Glutamatergic neuron (in vitro differentiated cells): ENCODE measurements around the gene SRRM1. TPM values are rescaled to one million over a fixed set of nuclear protein-coding genes. Genes with fewer than 3 reads are reported as not detected.

Experiments
- DNase-seq: peaks from one replicate; pipeline ENCODE4 v3.0.0; 2022
- H3K27ac Mint-ChIP-seq: one replicate; pipeline ENCODE4 v1.8.0; 2020; ENCODE audit warnings: mild to moderate bottlenecking, mixed read lengths, inconsistent platforms; ENCODE audit not compliant: unreplicated experiment
- H3K27me3 Mint-ChIP-seq: one replicate; pipeline ENCODE4 v1.8.0; 2020; ENCODE audit warnings: mild to moderate bottlenecking, moderate library complexity, mixed read lengths, inconsistent platforms; ENCODE audit not compliant: unreplicated experiment
- H3K36me3 Mint-ChIP-seq: one replicate; pipeline ENCODE4 v1.8.0; 2020; ENCODE audit warnings: mild to moderate bottlenecking, mixed read lengths, inconsistent platforms; ENCODE audit not compliant: unreplicated experiment
- H3K4me1 Mint-ChIP-seq: one replicate; pipeline ENCODE4 v1.8.0; 2020; ENCODE audit warnings: mild to moderate bottlenecking, low read depth, mixed read lengths, inconsistent platforms; ENCODE audit not compliant: unreplicated experiment
- H3K4me3 Mint-ChIP-seq: one replicate; pipeline ENCODE4 v1.8.0; 2020; ENCODE audit warnings: mild to moderate bottlenecking, mixed read lengths, inconsistent platforms; ENCODE audit not compliant: unreplicated experiment
- H3K9me3 Mint-ChIP-seq: one replicate; pipeline ENCODE4 v1.8.0; 2020; ENCODE audit warnings: mild to moderate bottlenecking, moderate library complexity, mixed read lengths, inconsistent platforms; ENCODE audit not compliant: unreplicated experiment
- long read RNA-seq: library from polyadenylated mRNA; unstranded; transcript quantifications from one replicate; pipeline ENCODE4 v2.0.0, GENCODE V29; 2020; ENCODE audit not compliant: unreplicated experiment
- total RNA-seq: library from RNA; stranded (reverse); fragmentation: NEBNext Ultra II Directional; extraction: Animal tissue kit (Norgen Biotek cat#: 25700); gene quantifications from one replicate; pipeline ENCODE4 v1.2.1, GENCODE V29; 2021; ENCODE audit not compliant: unreplicated experiment
- TF ChIP-seq, protein P1 (sequence below): fragments of 200-600 bp; sonication (generic); IDR thresholded peaks from one replicate; pipeline ENCODE4 v1.5.0; 2021; ENCODE audit not compliant: partially characterized antibody, unreplicated experiment

Gene SRRM1, protein sequence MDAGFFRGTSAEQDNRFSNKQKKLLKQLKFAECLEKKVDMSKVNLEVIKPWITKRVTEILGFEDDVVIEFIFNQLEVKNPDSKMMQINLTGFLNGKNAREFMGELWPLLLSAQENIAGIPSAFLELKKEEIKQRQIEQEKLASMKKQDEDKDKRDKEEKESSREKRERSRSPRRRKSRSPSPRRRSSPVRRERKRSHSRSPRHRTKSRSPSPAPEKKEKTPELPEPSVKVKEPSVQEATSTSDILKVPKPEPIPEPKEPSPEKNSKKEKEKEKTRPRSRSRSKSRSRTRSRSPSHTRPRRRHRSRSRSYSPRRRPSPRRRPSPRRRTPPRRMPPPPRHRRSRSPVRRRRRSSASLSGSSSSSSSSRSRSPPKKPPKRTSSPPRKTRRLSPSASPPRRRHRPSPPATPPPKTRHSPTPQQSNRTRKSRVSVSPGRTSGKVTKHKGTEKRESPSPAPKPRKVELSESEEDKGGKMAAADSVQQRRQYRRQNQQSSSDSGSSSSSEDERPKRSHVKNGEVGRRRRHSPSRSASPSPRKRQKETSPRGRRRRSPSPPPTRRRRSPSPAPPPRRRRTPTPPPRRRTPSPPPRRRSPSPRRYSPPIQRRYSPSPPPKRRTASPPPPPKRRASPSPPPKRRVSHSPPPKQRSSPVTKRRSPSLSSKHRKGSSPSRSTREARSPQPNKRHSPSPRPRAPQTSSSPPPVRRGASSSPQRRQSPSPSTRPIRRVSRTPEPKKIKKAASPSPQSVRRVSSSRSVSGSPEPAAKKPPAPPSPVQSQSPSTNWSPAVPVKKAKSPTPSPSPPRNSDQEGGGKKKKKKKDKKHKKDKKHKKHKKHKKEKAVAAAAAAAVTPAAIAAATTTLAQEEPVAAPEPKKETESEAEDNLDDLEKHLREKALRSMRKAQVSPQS
- total RNA-seq = 113 TPM
- long read RNA-seq, partial matches to known transcripts = 18 of 30 reads
- long read RNA-seq, other reads (novel, unspliced or antisense) = 10 of 30 reads

DNA sequence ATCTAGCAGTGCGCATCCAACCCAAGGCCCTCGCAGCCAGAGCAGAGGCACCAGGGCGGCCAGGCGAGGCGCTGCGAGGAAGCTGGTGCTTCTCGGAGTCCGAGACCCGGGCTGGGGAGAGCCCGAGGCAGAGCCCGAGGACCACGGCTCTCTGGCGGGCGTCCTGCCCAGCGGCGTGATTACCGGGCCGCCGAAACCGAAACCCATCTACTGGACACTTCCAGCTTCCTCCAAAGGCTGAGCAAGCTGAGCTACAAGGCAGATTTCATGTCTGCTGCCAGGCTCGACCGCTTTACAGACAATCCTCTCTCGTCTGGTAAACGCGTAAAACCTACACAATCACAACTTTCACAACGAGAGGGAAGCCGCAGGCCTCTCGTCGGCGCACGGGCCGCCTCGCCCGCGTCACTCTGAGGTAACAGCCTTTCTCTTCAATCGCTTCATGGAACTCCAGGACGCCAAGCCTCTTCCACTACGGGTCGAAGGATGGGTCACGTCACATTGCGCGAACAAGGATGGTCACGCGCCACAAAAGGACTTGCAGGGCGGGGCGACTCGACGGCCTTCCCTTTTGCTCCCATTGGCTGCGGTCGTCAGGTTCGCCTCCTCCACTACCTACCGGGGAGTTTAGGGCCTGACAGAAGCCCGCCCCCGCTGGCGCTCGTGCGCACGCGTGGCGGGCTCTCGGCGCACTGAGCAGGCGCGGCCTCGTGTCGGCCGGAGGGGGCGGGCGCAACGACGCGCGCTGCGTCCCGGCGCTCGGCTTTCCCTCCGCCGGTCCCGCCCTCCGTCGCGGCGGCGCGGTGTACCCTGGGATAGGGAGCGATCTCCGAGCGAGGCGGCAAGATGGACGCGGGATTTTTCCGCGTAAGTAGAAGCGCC, at the start of gene SRRM1:
Gene SRRM1 (plus strand): TSS at position 822 of the 882 bp plus-strand sequence. CDS start 25 bp downstream, at position 847.
- TF ChIP-seq, protein P1, sequence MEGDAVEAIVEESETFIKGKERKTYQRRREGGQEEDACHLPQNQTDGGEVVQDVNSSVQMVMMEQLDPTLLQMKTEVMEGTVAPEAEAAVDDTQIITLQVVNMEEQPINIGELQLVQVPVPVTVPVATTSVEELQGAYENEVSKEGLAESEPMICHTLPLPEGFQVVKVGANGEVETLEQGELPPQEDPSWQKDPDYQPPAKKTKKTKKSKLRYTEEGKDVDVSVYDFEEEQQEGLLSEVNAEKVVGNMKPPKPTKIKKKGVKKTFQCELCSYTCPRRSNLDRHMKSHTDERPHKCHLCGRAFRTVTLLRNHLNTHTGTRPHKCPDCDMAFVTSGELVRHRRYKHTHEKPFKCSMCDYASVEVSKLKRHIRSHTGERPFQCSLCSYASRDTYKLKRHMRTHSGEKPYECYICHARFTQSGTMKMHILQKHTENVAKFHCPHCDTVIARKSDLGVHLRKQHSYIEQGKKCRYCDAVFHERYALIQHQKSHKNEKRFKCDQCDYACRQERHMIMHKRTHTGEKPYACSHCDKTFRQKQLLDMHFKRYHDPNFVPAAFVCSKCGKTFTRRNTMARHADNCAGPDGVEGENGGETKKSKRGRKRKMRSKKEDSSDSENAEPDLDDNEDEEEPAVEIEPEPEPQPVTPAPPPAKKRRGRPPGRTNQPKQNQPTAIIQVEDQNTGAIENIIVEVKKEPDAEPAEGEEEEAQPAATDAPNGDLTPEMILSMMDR = no peak
- Mint-ChIP-seq H3K4me3 (peak within 1 kb of the TSS; percentile 90), H3K27me3 (peaks cover 9% of the 10 kb centered on the region), H3K4me1 (peaks cover 15% of the 10 kb centered on the region), H3K9me3 (peaks cover 6% of the 10 kb centered on the region), H3K27ac (peak within 1 kb of the TSS; percentile 98), H3K36me3 (no peaks in the 10 kb centered on the region)
- peak; percentile 97 for DNase-seq

DNA sequence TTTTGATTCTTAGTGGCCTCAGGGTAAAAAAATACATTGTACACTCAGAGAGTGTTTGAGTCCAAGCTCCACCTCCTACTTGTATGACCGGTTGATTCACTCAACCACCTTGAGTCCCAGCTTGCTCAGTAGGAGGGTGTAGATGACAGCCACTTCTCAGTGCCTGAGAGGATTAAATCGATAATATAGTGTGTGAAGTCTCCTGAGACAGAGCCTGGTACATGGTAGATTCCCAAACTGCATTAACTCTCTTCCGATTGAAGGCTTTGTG, 48.8 kb upstream of the SRRM1 start:
- H3K27ac Mint-ChIP-seq = no peak overlapping the region
- H3K4me3 Mint-ChIP-seq = no peak overlapping the region
- no peak for DNase-seq

DNA sequence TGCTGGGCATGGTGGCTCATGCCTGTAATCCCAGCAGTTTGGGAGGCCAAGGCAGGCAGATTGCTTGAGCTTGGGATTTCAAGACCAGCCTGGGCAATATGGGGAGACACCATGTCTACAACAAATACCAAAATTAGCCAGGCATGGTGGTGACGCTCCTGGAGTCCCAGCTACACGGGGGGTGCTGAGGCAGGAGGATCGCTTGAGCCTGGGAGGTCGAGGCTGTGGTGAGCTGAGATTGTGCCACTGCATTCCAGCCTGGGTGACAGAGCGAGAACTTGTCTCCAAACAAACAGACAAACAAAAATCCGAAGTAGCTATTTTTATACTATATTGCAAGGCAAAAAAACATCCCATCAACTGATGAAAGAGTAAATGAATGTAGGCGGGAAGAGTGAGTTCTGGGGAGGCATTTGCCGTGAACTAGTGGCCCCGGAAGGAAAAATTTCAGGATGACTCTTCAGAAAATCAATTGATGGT, 46.7 kb upstream of the SRRM1 start:
- no peaks in the 10 kb centered on the region for H3K36me3 Mint-ChIP-seq
- TF ChIP-seq, protein P1 = no peak
- DNase-seq = no peak
- H3K4me3 Mint-ChIP-seq = no peak overlapping the region
- no peaks in the 10 kb centered on the region for H3K4me1 Mint-ChIP-seq
- H3K27me3 Mint-ChIP-seq = peaks cover 6% of the 10 kb centered on the region
- H3K9me3 Mint-ChIP-seq = no peaks in the 10 kb centered on the region
- H3K27ac Mint-ChIP-seq = no peak overlapping the region

More for the DNA sequence above, 48.8 kb upstream of the SRRM1 start:
- Mint-ChIP-seq H3K27me3 (peaks cover 6% of the 10 kb centered on the region), H3K9me3 (no peaks in the 10 kb centered on the region), H3K36me3 (no peaks in the 10 kb centered on the region), H3K4me1 (no peaks in the 10 kb centered on the region)
- TF ChIP-seq, protein P1 = no peak

DNA sequence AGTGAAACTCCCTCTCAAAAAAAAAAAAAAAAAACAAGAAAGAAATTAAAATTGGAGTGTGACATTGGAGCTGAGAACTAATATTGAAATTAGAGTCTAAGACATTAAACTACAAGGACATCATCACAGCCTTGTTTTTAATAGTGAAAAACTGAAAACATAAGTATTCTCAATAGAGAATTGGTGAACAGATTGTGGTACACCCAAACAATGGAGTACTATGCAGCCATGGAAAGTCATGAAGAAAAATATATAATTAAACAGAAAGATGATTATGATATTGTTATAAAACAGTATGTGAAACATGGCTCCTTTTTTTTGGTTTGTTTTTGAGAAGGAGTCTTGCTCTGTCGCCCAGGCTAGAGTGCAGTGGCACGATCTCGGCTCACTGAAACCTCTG, 43.8 kb upstream of the SRRM1 start:
- TF ChIP-seq, protein P1 = no peak
- DNase-seq = no peak
- H3K36me3 Mint-ChIP-seq = no peaks in the 10 kb centered on the region
- H3K27me3 Mint-ChIP-seq = peaks cover 5% of the 10 kb centered on the region
- no peak overlapping the region for H3K27ac Mint-ChIP-seq
- H3K4me3 Mint-ChIP-seq = no peak overlapping the region
- no peaks in the 10 kb centered on the region for H3K4me1 Mint-ChIP-seq
- no peaks in the 10 kb centered on the region for H3K9me3 Mint-ChIP-seq
